HepG2 (cell line): Measurements from ENCODE around the gene MIB2.
A peak's percentile ranks its signal among the peaks of the same experiment; 100 is the strongest.

Experiments used
- CTCF ChIP-seq: sonication (generic); formaldehyde crosslinking; IDR thresholded peaks from 2 replicates; pipeline ENCODE4 v1.5.0; 2020; ENCODE audit warnings: mild to moderate bottlenecking, missing genetic modification reagents, moderate library complexity
- ETV6 ChIP-seq: sonication (generic); formaldehyde crosslinking; conservative IDR thresholded peaks from 2 replicates; pipeline ENCODE4 v1.4.0; 2020; ENCODE audit warnings: missing genetic modification reagents
- JUN ChIP-seq: sonication (generic); formaldehyde crosslinking; IDR thresholded peaks from 2 replicates; pipeline ENCODE4 v1.4.0; 2020; ENCODE audit warnings: mild to moderate bottlenecking, missing genetic modification reagents
- PREB ChIP-seq: sonication (generic); formaldehyde crosslinking; IDR thresholded peaks from 2 replicates; pipeline ENCODE4 v1.4.0; 2020; ENCODE audit warnings: missing genetic modification reagents
- PTBP1 ChIP-seq: fragments of 200-400 bp; formaldehyde crosslinking; IDR thresholded peaks from 2 replicates; pipeline ENCODE4 v1.6.1; 2018; ENCODE audit warnings: low read length, low read depth; ENCODE audit not compliant: poor library complexity, severe bottlenecking
- RFX5 ChIP-seq: IDR thresholded peaks from 2 replicates; pipeline ENCODE4 v1.6.1; 2011; ENCODE audit warnings: low read depth, low read length, improper control_type of control experiment
- SP1 ChIP-seq, 2 experiments: fragments of 450-650 bp in 1 of 2; sonication (generic) in 1 of 2; formaldehyde crosslinking in 1 of 2; IDR thresholded peaks; 2 replicates each; pipeline versions ENCODE4 v1.4.0 to v1.6.1; 2016 to 2020; ENCODE audit warnings: missing genetic modification reagents in 1 of 2
- TRAFD1 ChIP-seq: sonication (generic); formaldehyde crosslinking; IDR thresholded peaks from 2 replicates; pipeline ENCODE4 v1.5.1; 2020; ENCODE audit warnings: missing genetic modification reagents, mild to moderate bottlenecking, borderline replicate concordance
- ZNF768 ChIP-seq: sonication (generic); formaldehyde crosslinking; IDR thresholded peaks from 2 replicates; pipeline ENCODE4 v1.4.0; 2020; ENCODE audit warnings: missing genetic modification reagents

GRCh38 chr1:1573843-1574720 lies 41.2 kb upstream of the MIB2 start:
- TF ChIP-seq CTCF (CRISPR knock-in tag) (peak; percentile 50), JUN (CRISPR knock-in tag) (no peak), PTBP1 (no peak), ZNF768 (CRISPR knock-in tag) (no peak), TRAFD1 (CRISPR knock-in tag) (no peak), RFX5 (no peak), SP1 (IDR thresholded peaks at IDR 0.05) (no peak), SP1 (CRISPR knock-in tag; IDR thresholded peaks at IDR 0.05) (no peak), ETV6 (CRISPR knock-in tag) (0 out of 2 replicates have a peak, but pooled peaks have one; percentile 34), PREB (no peak)
